SK-N-SH treated with all-trans-retinoic acid at 6 μM for 48 hours (cell line): ENCODE results near the gene SGTB.

Source experiments
- ATAC-seq: fragments of 200-7000 bp; cut with Tn5 transposase; 3 replicates; pipeline ENCODE4 v1.9.1; 2020; ENCODE audit warnings: mild to moderate bottlenecking, moderate library complexity
- ARNTL ChIP-seq: fragments of 450-650 bp; formaldehyde crosslinking; IDR thresholded peaks from 2 replicates; pipeline ENCODE4 v1.5.0; 2020; ENCODE audit warnings: low read depth, mild to moderate bottlenecking, moderate library complexity, borderline replicate concordance
- BACH2 ChIP-seq: fragments of 250-450 bp; sonication (Bioruptor Pico); IDR thresholded peaks from 2 replicates; pipeline ENCODE4 v1.9.0; 2021; ENCODE audit warnings: mild to moderate bottlenecking, borderline replicate concordance
- CSDC2 ChIP-seq: fragments of 250-450 bp; sonication (Bioruptor Pico); IDR thresholded peaks from 2 replicates; pipeline ENCODE4 v1.5.0; 2020; ENCODE audit warnings: mild to moderate bottlenecking, moderate library complexity
- OSR1 ChIP-seq: fragments of 250-450 bp; sonication (Bioruptor Pico); IDR thresholded peaks from 2 replicates; pipeline ENCODE4 v1.8.0; 2022; ENCODE audit warnings: moderate library complexity, mild to moderate bottlenecking, inconsistent platforms
- RARB ChIP-seq: fragments of 250-450 bp; sonication (Bioruptor Pico); IDR thresholded peaks from 2 replicates; pipeline ENCODE4 v1.8.0; 2021; ENCODE audit warnings: mild to moderate bottlenecking, moderate library complexity
- TCF4 ChIP-seq: fragments of 250-450 bp; sonication (Bioruptor Pico); IDR thresholded peaks from 2 replicates; pipeline ENCODE4 v1.8.0; 2021; ENCODE audit warnings: mild to moderate bottlenecking, moderate library complexity, borderline replicate concordance
- TOX ChIP-seq: fragments of 250-450 bp; sonication (Bioruptor Pico); IDR thresholded peaks from 2 replicates; pipeline ENCODE4 v1.8.0; 2021; ENCODE audit warnings: mild to moderate bottlenecking, moderate library complexity, borderline replicate concordance
- ZC3H10 ChIP-seq: fragments of 250-450 bp; sonication (Bioruptor Pico); IDR thresholded peaks from 2 replicates; pipeline ENCODE4 v1.5.1; 2021; ENCODE audit warnings: mild to moderate bottlenecking, moderate library complexity
- ZFP30 ChIP-seq: fragments of 450-650 bp; formaldehyde crosslinking; IDR thresholded peaks from 2 replicates; pipeline ENCODE4 v1.5.0; 2022; ENCODE audit warnings: mild to moderate bottlenecking, moderate library complexity
- ZNF565 ChIP-seq: fragments of 450-650 bp; formaldehyde crosslinking; conservative IDR thresholded peaks from 2 replicates; pipeline ENCODE4 v1.5.0; 2020; ENCODE audit warnings: low read depth, mild to moderate bottlenecking, moderate library complexity
- ZNF70 ChIP-seq: fragments of 450-650 bp; formaldehyde crosslinking; IDR thresholded peaks from 2 replicates; pipeline ENCODE4 v1.5.0; 2020; ENCODE audit warnings: mild to moderate bottlenecking, moderate library complexity
- TF ChIP-seq, protein P1 (sequence below): fragments of 250-450 bp; sonication (Bioruptor Pico); IDR thresholded peaks from 2 replicates; pipeline ENCODE4 v1.8.0; 2021; ENCODE audit warnings: low read depth, mild to moderate bottlenecking, moderate library complexity, borderline replicate concordance
- TF ChIP-seq, protein P2 (sequence below): fragments of 250-450 bp; sonication (Bioruptor Pico); IDR thresholded peaks from 2 replicates; pipeline ENCODE4 v1.8.0; 2020; ENCODE audit warnings: mild to moderate bottlenecking, moderate library complexity, borderline replicate concordance
- TF ChIP-seq, protein P3 (sequence below): fragments of 250-450 bp; sonication (Bioruptor Pico); IDR thresholded peaks from 2 replicates; pipeline ENCODE4 v1.5.1; 2021; ENCODE audit warnings: mild to moderate bottlenecking, moderate library complexity

SGTB gene

DNA sequence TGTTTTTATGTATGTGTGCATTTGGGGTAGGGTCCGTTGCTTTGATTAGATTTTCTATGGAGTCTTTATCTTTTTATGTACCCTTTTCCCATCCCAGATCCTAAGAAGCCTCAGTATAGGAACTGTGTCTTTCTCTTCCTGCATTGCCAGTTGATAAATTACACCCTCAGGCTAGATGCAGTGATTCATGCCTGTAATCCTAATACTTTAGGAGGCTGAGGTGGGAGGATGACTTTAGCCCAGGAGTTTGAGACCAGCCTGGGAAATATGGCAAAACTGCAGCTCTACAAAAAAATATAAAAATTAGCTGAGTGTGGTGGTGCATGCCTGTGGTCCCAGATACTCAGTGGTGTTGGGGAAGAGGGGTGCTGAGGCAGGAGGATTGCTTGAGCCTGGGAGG is 40.3 kb upstream of the SGTB start:
- no peak for ATAC-seq
- TF ChIP-seq RARB (no peak), TOX (CRISPR knock-in tag) (no peak), ZFP30 (CRISPR knock-in tag) (no peak), ZNF565 (CRISPR knock-in tag) (no peak)
- TF ChIP-seq, protein P1, sequence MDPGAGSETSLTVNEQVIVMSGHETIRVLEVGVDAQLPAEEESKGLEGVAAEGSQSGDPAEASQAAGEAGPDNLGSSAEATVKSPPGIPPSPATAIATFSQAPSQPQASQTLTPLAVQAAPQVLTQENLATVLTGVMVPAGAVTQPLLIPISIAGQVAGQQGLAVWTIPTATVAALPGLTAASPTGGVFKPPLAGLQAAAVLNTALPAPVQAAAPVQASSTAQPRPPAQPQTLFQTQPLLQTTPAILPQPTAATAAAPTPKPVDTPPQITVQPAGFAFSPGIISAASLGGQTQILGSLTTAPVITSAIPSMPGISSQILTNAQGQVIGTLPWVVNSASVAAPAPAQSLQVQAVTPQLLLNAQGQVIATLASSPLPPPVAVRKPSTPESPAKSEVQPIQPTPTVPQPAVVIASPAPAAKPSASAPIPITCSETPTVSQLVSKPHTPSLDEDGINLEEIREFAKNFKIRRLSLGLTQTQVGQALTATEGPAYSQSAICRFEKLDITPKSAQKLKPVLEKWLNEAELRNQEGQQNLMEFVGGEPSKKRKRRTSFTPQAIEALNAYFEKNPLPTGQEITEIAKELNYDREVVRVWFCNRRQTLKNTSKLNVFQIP = no peak
- TF ChIP-seq, protein P2, sequence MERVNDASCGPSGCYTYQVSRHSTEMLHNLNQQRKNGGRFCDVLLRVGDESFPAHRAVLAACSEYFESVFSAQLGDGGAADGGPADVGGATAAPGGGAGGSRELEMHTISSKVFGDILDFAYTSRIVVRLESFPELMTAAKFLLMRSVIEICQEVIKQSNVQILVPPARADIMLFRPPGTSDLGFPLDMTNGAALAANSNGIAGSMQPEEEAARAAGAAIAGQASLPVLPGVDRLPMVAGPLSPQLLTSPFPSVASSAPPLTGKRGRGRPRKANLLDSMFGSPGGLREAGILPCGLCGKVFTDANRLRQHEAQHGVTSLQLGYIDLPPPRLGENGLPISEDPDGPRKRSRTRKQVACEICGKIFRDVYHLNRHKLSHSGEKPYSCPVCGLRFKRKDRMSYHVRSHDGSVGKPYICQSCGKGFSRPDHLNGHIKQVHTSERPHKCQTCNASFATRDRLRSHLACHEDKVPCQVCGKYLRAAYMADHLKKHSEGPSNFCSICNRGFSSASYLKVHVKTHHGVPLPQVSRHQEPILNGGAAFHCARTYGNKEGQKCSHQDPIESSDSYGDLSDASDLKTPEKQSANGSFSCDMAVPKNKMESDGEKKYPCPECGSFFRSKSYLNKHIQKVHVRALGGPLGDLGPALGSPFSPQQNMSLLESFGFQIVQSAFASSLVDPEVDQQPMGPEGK = no peak
- TF ChIP-seq, all 23 proteins: peak for 0

DNA sequence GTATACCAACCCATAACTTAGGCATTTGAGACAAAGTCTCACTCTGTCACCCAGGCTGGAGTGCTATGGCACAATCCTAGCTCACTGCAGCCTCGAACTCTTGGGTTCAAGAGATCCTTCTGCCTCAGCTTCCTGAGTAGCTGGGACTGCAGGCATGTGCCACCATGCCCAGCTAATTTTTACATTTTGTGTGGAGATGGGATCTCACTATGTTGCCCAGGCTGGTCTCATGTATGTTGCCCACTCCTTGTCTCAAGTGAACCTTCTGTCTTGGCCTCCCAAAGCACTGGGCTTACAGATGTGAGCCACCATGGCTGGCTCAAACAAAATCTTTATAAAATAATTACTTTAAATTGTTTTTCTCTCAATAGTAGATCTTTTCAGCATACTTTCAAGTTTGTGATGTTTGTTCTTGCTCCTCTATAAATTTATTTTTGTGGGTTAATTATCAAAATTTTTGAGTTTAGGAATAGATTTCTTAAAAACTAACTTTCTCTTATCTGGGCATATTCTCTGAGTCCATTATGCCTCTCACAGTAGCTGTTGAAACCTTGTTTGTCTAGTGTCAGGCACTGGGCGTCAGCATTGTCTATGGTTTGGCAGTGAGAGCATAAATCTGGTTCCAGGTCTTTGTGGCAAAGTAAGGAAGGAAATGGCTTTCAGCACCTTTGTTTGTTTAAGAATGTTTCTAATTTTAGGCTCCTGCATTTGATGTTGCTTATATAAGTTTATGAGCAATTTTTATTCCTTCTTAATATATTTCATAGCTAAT is 38.8 kb upstream of the SGTB start:
- ATAC-seq = no peak
- TF ChIP-seq CSDC2 (CRISPR knock-in tag) (no peak), BACH2 (CRISPR knock-in tag) (no peak), ZC3H10 (no peak)

DNA sequence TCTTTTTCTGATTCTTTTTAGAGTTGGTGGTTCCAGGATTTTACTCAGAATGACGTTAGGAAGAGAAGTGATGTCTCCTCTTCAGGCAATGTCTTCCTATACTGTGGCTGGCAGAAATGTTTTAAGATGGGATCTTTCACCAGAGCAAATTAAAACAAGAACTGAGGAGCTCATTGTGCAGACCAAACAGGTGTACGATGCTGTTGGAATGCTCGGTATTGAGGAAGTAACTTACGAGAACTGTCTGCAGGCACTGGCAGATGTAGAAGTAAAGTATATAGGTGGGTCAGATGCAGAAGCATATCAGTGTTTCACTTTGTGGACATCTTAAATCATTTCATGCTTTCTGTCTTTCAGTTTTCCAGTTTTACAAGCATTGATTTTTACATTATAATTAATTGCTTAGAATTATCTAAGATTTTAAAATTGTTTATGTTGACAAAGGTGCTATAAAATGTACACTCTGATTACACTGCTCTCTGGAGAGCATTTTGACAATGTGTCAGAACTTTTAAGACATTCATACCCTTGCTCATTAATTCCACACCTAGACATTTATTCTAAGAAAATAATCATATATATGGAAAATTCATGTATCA is 36.7 kb upstream of the SGTB start:
- TF ChIP-seq ARNTL (CRISPR knock-in tag) (no peak), OSR1 (CRISPR knock-in tag) (no peak), RARB (no peak), ZNF70 (CRISPR knock-in tag) (no peak), TOX (CRISPR knock-in tag) (no peak)
- no peak for ATAC-seq

DNA sequence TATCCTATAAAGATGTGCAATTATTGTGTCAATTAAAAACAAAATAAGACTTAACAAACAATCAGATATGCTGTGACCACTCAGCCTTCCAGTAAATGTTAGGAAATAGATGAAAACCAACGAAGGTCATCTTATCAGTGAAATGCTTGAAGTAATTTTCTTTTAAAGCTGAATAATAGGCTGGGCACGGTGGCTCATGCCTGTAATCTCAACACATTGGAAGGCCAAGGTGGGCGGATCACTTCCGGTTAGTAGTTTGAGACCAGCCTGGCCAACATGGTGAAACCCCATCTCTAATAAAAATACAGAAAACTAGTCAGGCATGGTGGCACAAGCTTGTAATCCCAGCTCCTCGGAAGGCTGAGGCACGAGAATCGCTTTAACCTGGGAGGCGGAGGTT is 31.3 kb upstream of the SGTB start:
- TF ChIP-seq, protein P1 = no peak
- TF ChIP-seq RARB (no peak), TCF4 (no peak)
- ATAC-seq = no peak

DNA sequence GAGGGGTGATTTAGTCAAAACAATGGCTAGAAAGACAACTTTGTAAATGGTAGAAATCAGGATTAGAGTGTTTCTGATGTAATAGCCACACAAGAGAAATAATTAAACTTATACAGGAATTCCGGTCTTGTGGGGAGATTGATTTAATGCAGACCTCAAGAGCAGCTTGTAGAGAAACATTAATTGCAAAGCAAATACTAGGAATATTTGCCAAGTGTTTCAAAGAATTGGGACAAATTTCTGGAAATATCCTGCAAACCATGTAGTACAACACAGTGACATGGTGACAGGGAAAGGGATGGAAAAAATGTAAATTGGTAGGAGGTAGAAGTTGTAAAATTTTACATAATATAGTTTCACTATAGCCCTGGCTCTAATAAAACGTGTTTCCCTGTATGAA is 29.0 kb upstream of the SGTB start:
- no peak for ATAC-seq
- TF ChIP-seq TCF4 (no peak), ZNF70 (CRISPR knock-in tag) (no peak), ARNTL (CRISPR knock-in tag) (no peak), ZNF565 (CRISPR knock-in tag) (no peak)
- TF ChIP-seq, protein P3, sequence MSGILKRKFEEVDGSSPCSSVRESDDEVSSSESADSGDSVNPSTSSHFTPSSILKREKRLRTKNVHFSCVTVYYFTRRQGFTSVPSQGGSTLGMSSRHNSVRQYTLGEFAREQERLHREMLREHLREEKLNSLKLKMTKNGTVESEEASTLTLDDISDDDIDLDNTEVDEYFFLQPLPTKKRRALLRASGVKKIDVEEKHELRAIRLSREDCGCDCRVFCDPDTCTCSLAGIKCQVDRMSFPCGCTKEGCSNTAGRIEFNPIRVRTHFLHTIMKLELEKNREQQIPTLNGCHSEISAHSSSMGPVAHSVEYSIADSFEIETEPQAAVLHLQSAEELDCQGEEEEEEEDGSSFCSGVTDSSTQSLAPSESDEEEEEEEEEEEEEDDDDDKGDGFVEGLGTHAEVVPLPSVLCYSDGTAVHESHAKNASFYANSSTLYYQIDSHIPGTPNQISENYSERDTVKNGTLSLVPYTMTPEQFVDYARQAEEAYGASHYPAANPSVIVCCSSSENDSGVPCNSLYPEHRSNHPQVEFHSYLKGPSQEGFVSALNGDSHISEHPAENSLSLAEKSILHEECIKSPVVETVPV = no peak

DNA sequence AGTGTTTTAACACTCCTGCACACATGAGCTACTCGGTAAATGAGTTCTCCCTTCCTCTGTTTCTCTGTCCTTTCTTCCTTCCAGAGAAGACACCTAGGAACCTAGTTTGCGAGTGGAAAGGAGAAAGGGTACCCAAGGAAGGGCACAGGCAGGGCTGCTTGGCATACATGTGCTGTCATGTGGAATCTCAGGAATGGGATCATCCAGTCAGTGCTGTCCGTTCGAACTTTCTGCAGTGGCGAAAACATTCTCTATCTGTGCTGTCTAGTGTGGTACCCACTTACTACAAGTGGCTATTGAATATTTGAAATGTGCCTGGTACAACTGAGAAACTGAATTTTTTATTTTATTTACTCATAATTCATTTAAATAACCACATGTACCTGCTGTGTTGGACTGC is 28.0 kb upstream of the SGTB start:
- TF ChIP-seq ZNF70 (CRISPR knock-in tag) (no peak), BACH2 (CRISPR knock-in tag) (no peak)
- ATAC-seq = peak; percentile 71
